Liver (tissue), 9 donors: ENCODE results near the gene SPEN. TPM values are rescaled to one million over a fixed set of nuclear protein-coding genes. Genes with fewer than 3 reads are reported as not detected.

ENCODE experiments used
- DNase-seq: peaks from one replicate; pipeline ENCODE4 v3.0.0-alpha.2; 2017; ENCODE audit warnings: low spot score
- H3K27ac ChIP-seq, 2 donors: one replicate each; pipeline ENCODE4 v1.7.0; 2013; ENCODE audit warnings: inconsistent platforms in 2 of 2, low read length in 2 of 2, control low read depth in 1 of 2, low read depth in 1 of 2, mild to moderate bottlenecking in 1 of 2
- H3K27me3 ChIP-seq, 4 donors: one replicate each; pipeline versions ENCODE4 v1.6.1 to v1.7.0; 2013; ENCODE audit warnings: low read length in 3 of 4, inconsistent platforms in 1 of 4, mild to moderate bottlenecking in 1 of 4, moderate library complexity in 1 of 4; ENCODE audit not compliant: control insufficient read depth in 4 of 4, insufficient read depth in 4 of 4
- H3K36me3 ChIP-seq, 4 donors: one replicate each; pipeline versions ENCODE4 v1.6.1 to v1.7.0; 2013; ENCODE audit warnings: low read length in 3 of 4, mild to moderate bottlenecking in 3 of 4, low read depth in 1 of 4, moderate library complexity in 1 of 4; ENCODE audit not compliant: control insufficient read depth in 4 of 4, insufficient read depth in 3 of 4
- H3K4me1 ChIP-seq, 4 donors: one replicate each; pipeline versions ENCODE4 v1.6.1 to v1.7.0; 2013; ENCODE audit warnings: low read length in 3 of 4, mild to moderate bottlenecking in 3 of 4, moderate library complexity in 1 of 4; ENCODE audit not compliant: control insufficient read depth in 4 of 4, insufficient read depth in 4 of 4
- H3K4me3 ChIP-seq, 3 donors: one replicate each; pipeline versions ENCODE4 v1.6.1 to v1.7.0; 2013; ENCODE audit warnings: low read length in 3 of 3, control low read depth in 1 of 3, low read depth in 1 of 3, mild to moderate bottlenecking in 1 of 3
- H3K9ac ChIP-seq, 2 donors: one replicate each; pipeline ENCODE4 v1.7.0; 2013; ENCODE audit warnings: low read length in 2 of 2, mild to moderate bottlenecking in 2 of 2, moderate library complexity in 2 of 2, control low read depth in 1 of 2, low read depth in 1 of 2
- H3K9me3 ChIP-seq, 4 donors: one replicate each; pipeline versions ENCODE4 v1.6.1 to v1.7.0; 2013; ENCODE audit warnings: low read length in 3 of 4; ENCODE audit not compliant: control insufficient read depth in 4 of 4
- EGR1 ChIP-seq, 2 donors: IDR thresholded peaks; 2 replicates each; pipeline ENCODE4 v1.6.1; 2016 to 2018; ENCODE audit warnings: antibody characterized with exemption in 2 of 2, low read depth in 2 of 2
- FOXA1 ChIP-seq: IDR thresholded peaks from 2 replicates; pipeline ENCODE4 v1.6.1; 2016; ENCODE audit warnings: antibody characterized with exemption
- FOXA2 ChIP-seq: IDR thresholded peaks from 2 replicates; pipeline ENCODE4 v1.6.1; 2016; ENCODE audit warnings: antibody characterized with exemption
- GABPA ChIP-seq, 2 donors: IDR thresholded peaks in 1 of 2; conservative IDR thresholded peaks in 1 of 2; 2 replicates each; pipeline ENCODE4 v1.6.1; 2016; ENCODE audit warnings: antibody characterized with exemption in 2 of 2, mild to moderate bottlenecking in 1 of 2, moderate library complexity in 1 of 2
- HNF4A ChIP-seq, 2 donors: conservative IDR thresholded peaks; 2 replicates each; pipeline ENCODE4 v1.6.1; 2016; ENCODE audit warnings: antibody characterized with exemption in 2 of 2, mild to moderate bottlenecking in 2 of 2
- HNF4G ChIP-seq: IDR thresholded peaks from 2 replicates; pipeline ENCODE4 v1.6.1; 2016; ENCODE audit warnings: antibody characterized with exemption
- JUND ChIP-seq, 2 donors: IDR thresholded peaks; 2 replicates each; pipeline ENCODE4 v1.6.1; 2016; ENCODE audit warnings: antibody characterized with exemption in 2 of 2
- NR2F2 ChIP-seq: IDR thresholded peaks from 2 replicates; pipeline ENCODE4 v1.6.1; 2016; ENCODE audit warnings: antibody characterized with exemption
- RXRA ChIP-seq, 2 donors: IDR thresholded peaks; 2 replicates each; pipeline ENCODE4 v1.6.1; 2017 to 2018; ENCODE audit warnings: antibody characterized with exemption in 2 of 2, mild to moderate bottlenecking in 1 of 2
- TAF1 ChIP-seq: conservative IDR thresholded peaks from 2 replicates; pipeline ENCODE4 v1.6.1; 2016; ENCODE audit warnings: antibody characterized with exemption, mild to moderate bottlenecking
- YY1 ChIP-seq: IDR thresholded peaks from 2 replicates; pipeline ENCODE4 v1.6.1; 2016; ENCODE audit warnings: antibody characterized with exemption, mild to moderate bottlenecking
- WGBS: extraction: QIAGEN DNeasy Blood & Tissue Kit; methylation state at CpG from one replicate; pipeline ENCODE4 v1.1.7; 2013; 5-methylcytosine and 5-hydroxymethylcytosine counted together
- polyA plus RNA-seq, 2 donors: library from polyadenylated mRNA; stranded (reverse) in 1 of 2; unstranded in 1 of 2; fragments of 200-250 nt in 1 of 2; fragments of >200 nt in 1 of 2; fragmentation: Nextera tagmentation in 1 of 2; extraction: Ambion mirVana in 1 of 2; gene quantifications; one replicate each; pipeline versions ENCODE4 v1.2.1 to v1.2.3, GENCODE V29; 2013 to 2015
- total RNA-seq, 2 donors: library from RNA; depleted of rRNA; stranded (reverse); fragments of >200 nt; gene quantifications; one replicate each; pipeline ENCODE4 v1.2.3, GENCODE V29; 2014
- TF ChIP-seq, protein P1 (sequence below): IDR thresholded peaks from 2 replicates; pipeline ENCODE4 v1.6.1; 2016; ENCODE audit warnings: antibody characterized with exemption, mild to moderate bottlenecking
- TF ChIP-seq, protein P2 (sequence below): IDR thresholded peaks from 2 replicates; pipeline ENCODE4 v1.6.1; 2016; ENCODE audit warnings: antibody characterized with exemption
- TF ChIP-seq, protein P3 (sequence below): fragments of 150-350 bp; IDR thresholded peaks from 2 replicates; pipeline ENCODE4 v1.5.1; 2017; ENCODE audit warnings: improper control_type of control experiment, low read depth, low read length; ENCODE audit not compliant: missing input control
- TF ChIP-seq, protein P4 (sequence below): IDR thresholded peaks from 2 replicates; pipeline ENCODE4 v1.6.1; 2016; ENCODE audit warnings: antibody characterized with exemption
- donor health status: healthy.
- donor health status: healthy.
- donor health status: healthy.
- donor health status: healthy.
- donor health status: healthy.

The SPEN gene
- total and polyA plus RNA-seq, 4 donors, result 7.4 to 29.4 (median 15.2) TPM

DNA sequence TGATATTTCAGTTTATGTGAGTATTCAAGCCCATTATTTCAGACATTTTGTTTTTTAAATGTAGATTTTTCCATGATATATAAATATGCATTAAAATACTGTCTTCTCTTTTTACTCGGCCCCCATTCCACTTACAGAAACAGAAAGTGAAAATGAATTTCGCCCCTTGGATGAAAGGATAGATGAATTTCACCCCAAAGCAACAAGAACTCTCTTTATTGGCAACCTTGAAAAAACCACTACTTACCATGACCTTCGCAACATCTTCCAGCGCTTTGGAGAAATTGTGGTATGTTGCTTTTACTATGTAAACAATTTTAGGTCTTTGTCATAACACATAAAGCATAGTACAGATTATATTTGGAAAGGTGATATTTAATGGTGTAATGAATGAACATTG, 68.5 kb downstream of the SPEN start:
- Histone ChIP-seq H3K4me3 (no peak overlapping the region), H3K27ac (no peak overlapping the region)
- DNase-seq, result no peak

DNA sequence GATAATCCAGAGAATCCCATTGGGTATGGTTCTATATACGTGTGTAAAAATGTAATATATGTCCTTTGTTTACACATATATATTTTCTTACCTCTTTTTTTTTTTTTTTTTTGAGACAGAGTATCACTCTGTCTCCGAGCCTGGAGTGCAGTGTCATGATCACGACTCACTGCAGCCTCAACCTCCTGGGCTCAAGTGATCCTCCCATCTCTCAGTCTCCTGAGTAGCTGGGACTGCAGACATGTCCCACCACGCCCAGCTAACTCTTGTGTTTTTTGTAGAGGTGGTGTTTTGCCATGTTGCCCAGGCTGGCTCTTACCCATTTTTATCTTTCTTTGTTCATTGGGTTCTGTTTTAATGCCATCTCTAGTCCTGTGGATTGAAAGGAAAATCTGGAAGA, 68.9 kb downstream of the SPEN start:
- Histone ChIP-seq H3K27ac (no peak overlapping the region), H3K4me3 (no peak overlapping the region), H3K4me1 (peaks cover 0 to 3% (median under 1%) of the 10 kb centered on the region in 4 donors), H3K9me3 (no peaks in the 10 kb centered on the region), H3K36me3 (peaks cover 12 to 49% (median 38%) of the 10 kb centered on the region in 4 donors), H3K9ac (no peak overlapping the region), H3K27me3 (no peaks in the 10 kb centered on the region)
- TF ChIP-seq, protein P1, sequence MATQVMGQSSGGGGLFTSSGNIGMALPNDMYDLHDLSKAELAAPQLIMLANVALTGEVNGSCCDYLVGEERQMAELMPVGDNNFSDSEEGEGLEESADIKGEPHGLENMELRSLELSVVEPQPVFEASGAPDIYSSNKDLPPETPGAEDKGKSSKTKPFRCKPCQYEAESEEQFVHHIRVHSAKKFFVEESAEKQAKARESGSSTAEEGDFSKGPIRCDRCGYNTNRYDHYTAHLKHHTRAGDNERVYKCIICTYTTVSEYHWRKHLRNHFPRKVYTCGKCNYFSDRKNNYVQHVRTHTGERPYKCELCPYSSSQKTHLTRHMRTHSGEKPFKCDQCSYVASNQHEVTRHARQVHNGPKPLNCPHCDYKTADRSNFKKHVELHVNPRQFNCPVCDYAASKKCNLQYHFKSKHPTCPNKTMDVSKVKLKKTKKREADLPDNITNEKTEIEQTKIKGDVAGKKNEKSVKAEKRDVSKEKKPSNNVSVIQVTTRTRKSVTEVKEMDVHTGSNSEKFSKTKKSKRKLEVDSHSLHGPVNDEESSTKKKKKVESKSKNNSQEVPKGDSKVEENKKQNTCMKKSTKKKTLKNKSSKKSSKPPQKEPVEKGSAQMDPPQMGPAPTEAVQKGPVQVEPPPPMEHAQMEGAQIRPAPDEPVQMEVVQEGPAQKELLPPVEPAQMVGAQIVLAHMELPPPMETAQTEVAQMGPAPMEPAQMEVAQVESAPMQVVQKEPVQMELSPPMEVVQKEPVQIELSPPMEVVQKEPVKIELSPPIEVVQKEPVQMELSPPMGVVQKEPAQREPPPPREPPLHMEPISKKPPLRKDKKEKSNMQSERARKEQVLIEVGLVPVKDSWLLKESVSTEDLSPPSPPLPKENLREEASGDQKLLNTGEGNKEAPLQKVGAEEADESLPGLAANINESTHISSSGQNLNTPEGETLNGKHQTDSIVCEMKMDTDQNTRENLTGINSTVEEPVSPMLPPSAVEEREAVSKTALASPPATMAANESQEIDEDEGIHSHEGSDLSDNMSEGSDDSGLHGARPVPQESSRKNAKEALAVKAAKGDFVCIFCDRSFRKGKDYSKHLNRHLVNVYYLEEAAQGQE, result no peak
- no peak for TF ChIP-seq GABPA (IDR thresholded peaks at IDR 0.05 in 1 of 2, conservative IDR thresholded peaks at IDR 0.05 in 1 of 2)
- TF ChIP-seq FOXA2, result no peak
- no peak for TF ChIP-seq HNF4A (conservative IDR thresholded peaks at IDR 0.05)
- no peak for TF ChIP-seq FOXA1
- no peak for DNase-seq
- WGBS, result 80% methylated on average over 4 of the region's 4 CpGs

More for the DNA sequence above, 68.5 kb downstream of the SPEN start:
- Histone ChIP-seq H3K9me3 (no peaks in the 10 kb centered on the region), H3K9ac (no peak overlapping the region), H3K4me1 (peaks cover 0 to 3% (median under 1%) of the 10 kb centered on the region in 4 donors), H3K36me3 (peaks cover 12 to 49% (median 38%) of the 10 kb centered on the region in 4 donors), H3K27me3 (no peaks in the 10 kb centered on the region)
- TF ChIP-seq, protein P1, result no peak
- 69% methylated on average over 4 of the region's 4 CpGs for WGBS

DNA sequence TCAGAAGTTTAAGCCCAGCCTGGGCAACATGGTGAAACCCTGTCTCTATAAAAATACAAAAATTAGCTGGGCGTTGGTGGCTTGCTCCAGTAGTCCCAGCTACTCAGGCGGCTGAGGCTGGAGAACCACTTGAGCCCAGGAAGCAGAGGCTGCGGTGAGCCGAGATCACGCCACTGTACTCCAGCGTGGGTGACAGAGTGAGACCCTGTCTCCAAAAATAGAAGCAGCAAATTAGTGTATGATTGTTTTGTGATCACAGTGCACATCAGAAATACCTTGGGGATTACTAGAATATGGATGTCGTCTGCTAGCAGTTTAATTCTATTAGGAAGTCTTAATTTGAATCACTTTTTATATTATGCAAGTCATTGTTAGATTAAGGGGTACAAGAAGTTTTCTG, 69.4 kb downstream of the SPEN start:
- TF ChIP-seq FOXA1 (no peak), TAF1 (no peak), FOXA2 (no peak), NR2F2 (no peak), GABPA (IDR thresholded peaks at IDR 0.05 in 1 of 2, conservative IDR thresholded peaks at IDR 0.05 in 1 of 2) (no peak), HNF4G (no peak), YY1 (no peak), RXRA (IDR thresholded peaks at IDR 0.05) (no peak), EGR1 (IDR thresholded peaks at IDR 0.05; ENCODE audit: low read depth in 2 of 2) (no peak), HNF4A (conservative IDR thresholded peaks at IDR 0.05) (no peak), JUND (IDR thresholded peaks at IDR 0.05) (no peak)
- TF ChIP-seq, protein P2, sequence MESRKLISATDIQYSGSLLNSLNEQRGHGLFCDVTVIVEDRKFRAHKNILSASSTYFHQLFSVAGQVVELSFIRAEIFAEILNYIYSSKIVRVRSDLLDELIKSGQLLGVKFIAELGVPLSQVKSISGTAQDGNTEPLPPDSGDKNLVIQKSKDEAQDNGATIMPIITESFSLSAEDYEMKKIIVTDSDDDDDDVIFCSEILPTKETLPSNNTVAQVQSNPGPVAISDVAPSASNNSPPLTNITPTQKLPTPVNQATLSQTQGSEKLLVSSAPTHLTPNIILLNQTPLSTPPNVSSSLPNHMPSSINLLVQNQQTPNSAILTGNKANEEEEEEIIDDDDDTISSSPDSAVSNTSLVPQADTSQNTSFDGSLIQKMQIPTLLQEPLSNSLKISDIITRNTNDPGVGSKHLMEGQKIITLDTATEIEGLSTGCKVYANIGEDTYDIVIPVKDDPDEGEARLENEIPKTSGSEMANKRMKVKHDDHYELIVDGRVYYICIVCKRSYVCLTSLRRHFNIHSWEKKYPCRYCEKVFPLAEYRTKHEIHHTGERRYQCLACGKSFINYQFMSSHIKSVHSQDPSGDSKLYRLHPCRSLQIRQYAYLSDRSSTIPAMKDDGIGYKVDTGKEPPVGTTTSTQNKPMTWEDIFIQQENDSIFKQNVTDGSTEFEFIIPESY, result no peak
- TF ChIP-seq, protein P3, sequence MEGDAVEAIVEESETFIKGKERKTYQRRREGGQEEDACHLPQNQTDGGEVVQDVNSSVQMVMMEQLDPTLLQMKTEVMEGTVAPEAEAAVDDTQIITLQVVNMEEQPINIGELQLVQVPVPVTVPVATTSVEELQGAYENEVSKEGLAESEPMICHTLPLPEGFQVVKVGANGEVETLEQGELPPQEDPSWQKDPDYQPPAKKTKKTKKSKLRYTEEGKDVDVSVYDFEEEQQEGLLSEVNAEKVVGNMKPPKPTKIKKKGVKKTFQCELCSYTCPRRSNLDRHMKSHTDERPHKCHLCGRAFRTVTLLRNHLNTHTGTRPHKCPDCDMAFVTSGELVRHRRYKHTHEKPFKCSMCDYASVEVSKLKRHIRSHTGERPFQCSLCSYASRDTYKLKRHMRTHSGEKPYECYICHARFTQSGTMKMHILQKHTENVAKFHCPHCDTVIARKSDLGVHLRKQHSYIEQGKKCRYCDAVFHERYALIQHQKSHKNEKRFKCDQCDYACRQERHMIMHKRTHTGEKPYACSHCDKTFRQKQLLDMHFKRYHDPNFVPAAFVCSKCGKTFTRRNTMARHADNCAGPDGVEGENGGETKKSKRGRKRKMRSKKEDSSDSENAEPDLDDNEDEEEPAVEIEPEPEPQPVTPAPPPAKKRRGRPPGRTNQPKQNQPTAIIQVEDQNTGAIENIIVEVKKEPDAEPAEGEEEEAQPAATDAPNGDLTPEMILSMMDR, result no peak
- TF ChIP-seq, protein P4, sequence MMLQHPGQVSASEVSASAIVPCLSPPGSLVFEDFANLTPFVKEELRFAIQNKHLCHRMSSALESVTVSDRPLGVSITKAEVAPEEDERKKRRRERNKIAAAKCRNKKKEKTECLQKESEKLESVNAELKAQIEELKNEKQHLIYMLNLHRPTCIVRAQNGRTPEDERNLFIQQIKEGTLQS, result no peak
- H3K27me3 ChIP-seq, result no peaks in the 10 kb centered on the region
- H3K4me1 ChIP-seq, result peaks cover 0 to 3% (median under 1%) of the 10 kb centered on the region in 4 donors
- H3K9me3 ChIP-seq, result no peaks in the 10 kb centered on the region
- no peak overlapping the region for H3K27ac ChIP-seq
- WGBS, result 77% methylated on average over 7 of the region's 7 CpGs
- H3K36me3 ChIP-seq, result peaks cover 10 to 50% (median 40%) of the 10 kb centered on the region in 4 donors
- DNase-seq, result no peak
- H3K9ac ChIP-seq, result no peak overlapping the region
- no peak overlapping the region for H3K4me3 ChIP-seq
